Activated T-helper 1 cell treated with anti-CD3 and anti-CD28 coated beads, Interleukin-12 subunit alpha, Interleukin-12 subunit beta, Interleukin-2, Interleukin-4 antibody, amounts not matched to agents 30 ng/mL and 10 ng/mL and 1 ng/mL, durations not matched to agents 14 hours and 24 hours and 36 hours (primary cell): ENCODE measurements around the gene LTO1. TPM values are rescaled to one million over a fixed set of nuclear protein-coding genes. Genes with fewer than 3 reads are reported as not detected.
"Not testable (repeated sequence)": the region's sequence is repeated elsewhere in the genome, so short reads cannot be mapped to it uniquely, and the experiment has no call there.

Experiments
- DNase-seq: peaks from one replicate; pipeline ENCODE4 v3.0.0; 2021; ENCODE audit warnings: low spot score
- H3K27ac Mint-ChIP-seq: one replicate; pipeline ENCODE4 v1.8.0; 2021; ENCODE audit warnings: mild to moderate bottlenecking, mixed read lengths
- H3K27me3 Mint-ChIP-seq: one replicate; pipeline ENCODE4 v1.8.0; 2022; ENCODE audit warnings: mild to moderate bottlenecking, moderate library complexity, mixed read lengths; ENCODE audit not compliant: insufficient read depth
- H3K36me3 Mint-ChIP-seq: one replicate; pipeline ENCODE4 v1.8.0; 2021; ENCODE audit warnings: low read depth, mixed read lengths
- H3K4me1 Mint-ChIP-seq: one replicate; pipeline ENCODE4 v1.8.0; 2021; ENCODE audit warnings: low read depth, mixed read lengths
- H3K4me3 Mint-ChIP-seq: one replicate; pipeline ENCODE4 v1.8.0; 2021; ENCODE audit warnings: mild to moderate bottlenecking, moderate library complexity, mixed read lengths
- H3K9me3 Mint-ChIP-seq: one replicate; pipeline ENCODE4 v1.8.0; 2021; ENCODE audit warnings: mixed read lengths
- intact Hi-C: fragments of 100-400 bp; cut with micrococcal nuclease; formaldehyde crosslinking; loops from one replicate; pipeline ENCODE4 v1.15.1; 2024
- total RNA-seq: library from RNA; stranded (reverse); gene quantifications from 2 replicates; pipeline ENCODE4 v1.2.3, GENCODE V29; 2022

Gene LTO1
- total RNA-seq, 1 donor from 2014 or later = 28.1 TPM

DNA sequence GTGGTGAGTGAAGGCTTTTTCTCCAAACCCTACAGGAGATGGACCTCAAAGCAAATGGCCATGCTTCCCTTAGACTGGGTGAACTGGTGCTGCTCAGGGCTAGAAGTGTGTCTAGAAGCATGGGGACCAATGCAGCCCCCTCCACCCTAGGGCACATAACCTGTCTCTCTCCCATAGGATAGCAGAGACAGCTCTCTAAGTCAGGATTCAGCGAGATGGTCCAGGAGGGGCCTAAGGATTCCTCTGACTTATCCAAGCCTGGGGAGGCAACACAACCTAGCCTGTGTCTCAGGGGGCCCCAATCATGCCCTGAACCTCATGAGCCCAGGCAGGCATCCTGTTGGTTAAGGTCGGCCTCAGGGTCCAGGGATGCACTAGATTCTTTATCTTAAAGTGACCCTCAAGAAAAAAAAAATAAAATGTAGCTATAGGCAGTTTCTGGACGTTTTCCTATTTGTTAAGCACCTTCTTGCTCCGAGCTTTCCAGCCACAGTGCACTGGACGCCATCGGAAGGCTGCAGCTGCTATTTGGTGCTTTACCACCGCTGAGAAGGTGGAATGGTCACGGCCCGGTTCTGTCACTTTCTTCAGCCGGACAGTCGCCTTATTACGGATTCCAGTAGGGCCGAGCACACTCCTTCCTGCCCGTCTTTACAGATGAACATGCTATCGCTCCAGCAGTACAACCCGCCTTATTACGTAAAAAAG is 39.2 kb downstream of the LTO1 start:
- Mint-ChIP-seq H3K4me3 (no peak overlapping the region), H3K27ac (peak overlapping the region; percentile 31), H3K27me3 (peaks cover 63% of the 10 kb centered on the region), H3K36me3 (no peaks in the 10 kb centered on the region), H3K4me1 (no peaks in the 10 kb centered on the region), H3K9me3 (no peaks in the 10 kb centered on the region)
- intact Hi-C loops = no loop called here
- no peak for DNase-seq

DNA sequence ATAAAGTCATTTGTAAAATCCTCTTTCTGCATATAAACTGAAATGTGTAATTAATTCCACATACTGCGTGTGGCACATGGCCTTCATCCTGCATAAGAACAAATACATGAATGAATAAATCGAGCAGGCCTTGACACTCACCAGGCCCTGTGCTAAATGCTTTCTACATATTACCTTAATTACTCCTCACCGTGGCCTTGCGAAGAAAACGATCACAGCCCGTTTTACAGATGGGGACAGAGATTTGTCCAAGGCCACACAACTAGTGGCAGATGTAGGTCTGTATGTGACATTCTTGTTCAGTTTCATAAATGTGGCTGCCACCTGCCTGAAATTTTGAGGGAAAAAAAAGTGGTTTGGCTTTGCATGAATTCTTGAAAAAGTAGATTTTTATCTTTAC is 40.0 kb downstream of the LTO1 start:
- intact Hi-C loops = no loop called here
- Mint-ChIP-seq H3K27me3 (peaks cover 57% of the 10 kb centered on the region), H3K4me1 (no peaks in the 10 kb centered on the region), H3K4me3 (no peak overlapping the region), H3K36me3 (no peaks in the 10 kb centered on the region), H3K27ac (no peak overlapping the region), H3K9me3 (no peaks in the 10 kb centered on the region)
- DNase-seq = no peak

- H3K4me3 Mint-ChIP-seq = no peak overlapping the region
- H3K27ac Mint-ChIP-seq = no peak overlapping the region
- H3K36me3 Mint-ChIP-seq = no peaks in the 10 kb centered on the region
- H3K4me1 Mint-ChIP-seq = no peaks in the 10 kb centered on the region
- no peak for DNase-seq
- intact Hi-C loops = no loop called here
- H3K27me3 Mint-ChIP-seq = peaks cover 55% of the 10 kb centered on the region
- H3K9me3 Mint-ChIP-seq = peaks cover under 1% of the 10 kb centered on the region
Measured at GRCh38 chr11:69634590-69634989, 40.6 kb downstream of the LTO1 start.

DNA sequence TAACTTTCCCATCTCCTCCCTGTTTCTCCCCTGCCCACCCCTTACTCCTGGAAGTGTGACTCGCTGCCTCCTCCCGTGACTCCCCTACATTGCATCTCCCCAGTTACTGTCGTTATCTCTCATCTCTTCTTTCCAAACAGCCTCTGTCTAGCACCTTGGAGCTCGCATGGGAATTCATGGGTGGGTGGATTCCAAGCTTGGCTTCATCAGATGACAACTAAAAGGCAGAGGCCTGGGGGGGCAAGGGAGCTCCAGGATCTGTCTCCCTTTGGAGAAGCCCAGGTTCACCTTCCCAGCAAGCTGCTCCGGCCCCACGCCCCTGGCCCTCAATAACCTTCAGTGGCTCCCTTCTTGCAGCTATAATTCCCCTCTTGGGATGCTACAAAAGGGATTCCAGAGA is 41.1 kb downstream of the LTO1 start:
- Mint-ChIP-seq H3K4me1 (no peaks in the 10 kb centered on the region), H3K9me3 (peaks cover 3% of the 10 kb centered on the region), H3K36me3 (no peaks in the 10 kb centered on the region), H3K27me3 (peaks cover 53% of the 10 kb centered on the region), H3K27ac (no peak overlapping the region), H3K4me3 (no peak overlapping the region)
- intact Hi-C loops = no loop called here
- DNase-seq = no peak

DNA sequence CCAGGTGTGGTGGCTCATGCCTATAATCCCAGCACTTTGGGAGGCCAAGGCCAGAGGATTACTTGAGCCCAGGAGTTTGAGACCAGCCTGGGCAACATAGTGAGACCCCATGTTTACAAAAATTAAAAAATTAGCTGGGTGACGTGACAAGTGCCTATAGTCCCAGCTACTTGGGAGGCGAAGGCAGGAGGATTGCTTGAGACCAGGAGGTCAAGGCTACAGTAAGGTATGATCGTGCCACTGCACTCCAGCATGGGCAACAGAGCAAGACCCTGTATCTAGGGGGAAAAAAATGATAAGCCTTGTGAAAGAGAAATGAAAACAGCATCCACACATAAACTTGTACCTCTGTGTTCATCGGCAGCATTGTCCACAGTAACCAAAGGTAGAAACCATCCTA is 42.3 kb downstream of the LTO1 start:
- Mint-ChIP-seq H3K27me3 (peaks cover 47% of the 10 kb centered on the region), H3K36me3 (no peaks in the 10 kb centered on the region), H3K27ac (no peak overlapping the region), H3K9me3 (peaks cover 3% of the 10 kb centered on the region), H3K4me1 (no peaks in the 10 kb centered on the region), H3K4me3 (no peak overlapping the region)
- intact Hi-C loops = no loop called here
- DNase-seq = no peak

DNA sequence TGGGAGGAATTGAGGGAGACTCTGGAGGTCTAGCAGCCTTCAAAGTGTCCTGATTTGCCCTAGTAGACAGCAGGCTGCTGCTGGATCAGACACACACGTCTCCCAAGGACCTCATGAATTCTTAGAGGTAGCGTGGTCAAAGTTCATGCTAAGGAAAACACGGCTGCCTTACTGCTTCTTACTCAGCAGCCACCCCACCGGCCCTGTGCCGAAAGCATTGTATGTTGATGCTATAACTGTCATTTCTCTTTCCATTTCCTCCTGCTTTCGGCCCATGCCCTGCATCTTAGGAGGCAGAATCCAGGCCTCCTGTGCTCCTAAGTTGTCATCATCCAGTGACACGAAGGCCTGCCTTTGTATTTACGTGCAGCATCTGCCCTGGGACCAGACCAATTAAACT is 44.7 kb downstream of the LTO1 start:
- DNase-seq = no peak
- H3K27ac Mint-ChIP-seq = no peak overlapping the region
- no peaks in the 10 kb centered on the region for H3K4me1 Mint-ChIP-seq
- H3K9me3 Mint-ChIP-seq = peaks cover 3% of the 10 kb centered on the region
- peaks cover 34% of the 10 kb centered on the region for H3K27me3 Mint-ChIP-seq
- no peak overlapping the region for H3K4me3 Mint-ChIP-seq
- no peaks in the 10 kb centered on the region for H3K36me3 Mint-ChIP-seq
- intact Hi-C loops = no loop called here

DNA sequence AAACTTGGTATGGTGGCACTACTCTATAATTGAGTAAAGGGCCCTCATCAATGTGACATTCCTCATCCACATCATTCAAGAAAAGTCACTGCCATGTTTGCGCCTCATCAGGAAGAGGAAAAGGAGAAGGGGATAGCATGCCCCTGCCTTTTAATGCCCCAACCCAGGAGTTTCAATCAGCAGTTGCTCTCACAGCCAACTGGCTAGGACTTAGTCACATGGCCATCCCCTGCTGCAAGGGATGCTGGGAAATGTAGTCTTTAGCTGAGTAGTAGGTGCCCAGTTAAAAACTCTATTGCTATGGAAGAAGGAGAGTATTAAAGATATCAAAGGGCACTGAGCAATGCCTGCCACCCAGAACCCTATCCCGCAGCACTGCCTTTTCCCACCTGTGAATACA is 45.1 kb downstream of the LTO1 start:
- peaks cover 30% of the 10 kb centered on the region for H3K27me3 Mint-ChIP-seq
- H3K4me1 Mint-ChIP-seq = no peaks in the 10 kb centered on the region

GRCh38 chr11:69627551-69627950 is 47.6 kb downstream of the LTO1 start:
- Mint-ChIP-seq H3K9me3 (peaks cover 3% of the 10 kb centered on the region), H3K4me1 (no peaks in the 10 kb centered on the region), H3K36me3 (no peaks in the 10 kb centered on the region), H3K4me3 (no peak overlapping the region), H3K27ac (no peak overlapping the region), H3K27me3 (peaks cover 20% of the 10 kb centered on the region)
- intact Hi-C loops = no loop called here
- no peak for DNase-seq

More for the DNA sequence above, 45.1 kb downstream of the LTO1 start:
- Mint-ChIP-seq H3K9me3 (peaks cover 3% of the 10 kb centered on the region), H3K36me3 (no peaks in the 10 kb centered on the region), H3K27ac (no peak overlapping the region), H3K4me3 (no peak overlapping the region)
- DNase-seq = no peak
- intact Hi-C loops = no loop called here

- intact Hi-C loops = no loop called here
- H3K27ac Mint-ChIP-seq = no peak overlapping the region
- H3K27me3 Mint-ChIP-seq = peaks cover 12% of the 10 kb centered on the region
- peaks cover 3% of the 10 kb centered on the region for H3K9me3 Mint-ChIP-seq
- no peaks in the 10 kb centered on the region for H3K36me3 Mint-ChIP-seq
- H3K4me1 Mint-ChIP-seq = no peaks in the 10 kb centered on the region
- H3K4me3 Mint-ChIP-seq = no peak overlapping the region
- no peak for DNase-seq
Measured at GRCh38 chr11:69625476-69625875, 49.7 kb downstream of the LTO1 start.

DNA sequence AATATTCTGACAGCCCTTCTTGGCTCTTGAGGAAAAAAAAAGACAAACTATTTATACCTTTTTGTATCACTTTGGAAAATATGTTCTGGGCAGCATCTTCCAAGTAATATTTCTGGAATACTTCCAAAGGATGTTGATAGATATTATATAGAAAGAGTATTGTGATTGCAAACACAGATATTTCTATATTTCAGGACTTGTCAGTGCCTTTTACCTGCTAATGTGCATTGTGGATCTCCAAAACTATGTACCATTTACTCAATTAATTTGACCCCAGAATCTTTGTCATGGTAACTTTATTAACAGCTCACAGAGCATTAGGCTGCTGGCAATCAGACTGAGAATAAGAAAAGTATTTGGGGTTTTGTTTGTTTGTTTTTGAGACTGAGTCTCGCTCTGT is 50.9 kb downstream of the LTO1 start:
- no peaks in the 10 kb centered on the region for H3K4me1 Mint-ChIP-seq
- H3K9me3 Mint-ChIP-seq = peaks cover under 1% of the 10 kb centered on the region
- H3K36me3 Mint-ChIP-seq = no peaks in the 10 kb centered on the region
- no peak for DNase-seq
- intact Hi-C loops = no loop called here
- H3K27ac Mint-ChIP-seq = no peak overlapping the region
- no peak overlapping the region for H3K4me3 Mint-ChIP-seq
- H3K27me3 Mint-ChIP-seq = peaks cover 9% of the 10 kb centered on the region

DNA sequence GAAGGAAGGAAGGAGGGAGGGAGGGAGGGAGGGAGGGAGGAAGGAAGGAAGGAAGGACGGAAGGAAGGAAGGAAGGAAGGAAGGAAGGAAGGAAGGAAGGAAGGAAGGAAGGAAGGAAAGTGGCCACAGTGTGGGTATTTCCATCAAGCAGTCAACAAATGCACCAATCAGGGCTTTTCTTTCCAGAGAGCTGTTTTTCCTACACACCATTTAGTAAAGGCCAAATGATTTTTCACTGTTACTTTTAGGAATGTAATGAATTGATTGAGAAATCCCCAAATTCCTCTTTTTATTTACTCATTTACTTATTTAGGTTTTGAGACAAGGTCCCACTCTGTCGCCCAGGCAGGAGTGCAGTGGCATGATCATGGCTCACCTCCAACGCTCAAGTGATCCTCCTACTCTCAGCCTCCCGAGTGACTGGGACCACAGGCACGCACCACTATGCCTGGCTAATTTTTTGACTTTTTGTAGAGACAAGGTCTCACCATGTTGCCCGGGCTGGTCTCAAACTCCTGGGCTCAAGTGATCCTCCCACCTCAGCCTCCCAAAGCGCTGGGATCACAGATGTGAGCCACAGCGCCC is 53.0 kb downstream of the LTO1 start:
- H3K4me3 Mint-ChIP-seq, intact Hi-C loops, H3K36me3 Mint-ChIP-seq: not testable (repeated sequence)

GRCh38 chr11:69620683-69621290 is 54.4 kb downstream of the LTO1 start:
- H3K27me3 Mint-ChIP-seq = peaks cover 9% of the 10 kb centered on the region
- no peaks in the 10 kb centered on the region for H3K4me1 Mint-ChIP-seq
- no peaks in the 10 kb centered on the region for H3K9me3 Mint-ChIP-seq
- no peak for DNase-seq
- no peaks in the 10 kb centered on the region for H3K36me3 Mint-ChIP-seq
- intact Hi-C loops = no loop called here
- H3K27ac Mint-ChIP-seq = no peak overlapping the region
- no peak overlapping the region for H3K4me3 Mint-ChIP-seq

More for the DNA sequence above, 53.0 kb downstream of the LTO1 start:
- H3K9me3 Mint-ChIP-seq, H3K4me1 Mint-ChIP-seq, H3K27me3 Mint-ChIP-seq, DNase-seq, H3K27ac Mint-ChIP-seq: not testable (repeated sequence)

- DNase-seq = no peak
- intact Hi-C loops = no loop called here
- Mint-ChIP-seq H3K27ac (no peak overlapping the region), H3K4me1 (no peaks in the 10 kb centered on the region), H3K4me3 (no peak overlapping the region), H3K36me3 (no peaks in the 10 kb centered on the region), H3K9me3 (no peaks in the 10 kb centered on the region), H3K27me3 (peaks cover 3% of the 10 kb centered on the region)
Measured at GRCh38 chr11:69618237-69618636, 56.9 kb downstream of the LTO1 start.
